HG02870 (cell line): ENCODE data around the gene RPL32.
"Not testable (repeated sequence)": the region's sequence is repeated elsewhere in the genome, so short reads cannot be mapped to it uniquely, and the experiment has no call there.

Experiments
- ATAC-seq: cut with Tn5 transposase; IDR thresholded peaks from one replicate; pipeline ENCODE4 v1.9.1; 2021; ENCODE audit warnings: mild to moderate bottlenecking, moderate library complexity; ENCODE audit not compliant: unreplicated experiment

The RPL32 gene

GRCh38 chr3:12810013-12810780, 31.2 kb downstream of the RPL32 start:
- ATAC-seq: peak; percentile 99

GRCh38 chr3:12809435-12809834, 31.9 kb downstream of the RPL32 start:
- no peak for ATAC-seq

- ATAC-seq: no peak
These were observed 32.4 kb downstream of the RPL32 start for GRCh38 chr3:12809001-12809400.

DNA sequence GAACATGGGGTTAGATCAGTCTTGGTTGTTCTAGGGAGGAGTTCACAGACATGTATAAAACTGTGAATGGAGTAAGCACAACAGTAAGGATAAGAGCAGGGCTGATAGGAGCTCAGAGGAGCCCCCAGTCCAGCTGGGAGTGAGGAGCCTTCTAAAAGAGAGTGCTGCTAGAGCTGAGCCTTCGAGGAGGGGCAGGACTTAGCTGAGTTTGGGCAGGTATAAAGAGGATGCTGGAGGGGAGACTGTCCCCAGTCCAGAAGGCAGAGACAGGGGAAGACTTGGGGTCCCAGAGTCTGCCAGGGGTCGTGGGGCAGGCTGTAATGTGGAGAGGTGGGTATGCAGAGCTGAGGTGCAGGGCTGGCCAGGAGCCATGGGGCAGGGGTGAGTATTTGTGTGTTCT, 32.8 kb downstream of the RPL32 start:
- ATAC-seq: no peak

DNA sequence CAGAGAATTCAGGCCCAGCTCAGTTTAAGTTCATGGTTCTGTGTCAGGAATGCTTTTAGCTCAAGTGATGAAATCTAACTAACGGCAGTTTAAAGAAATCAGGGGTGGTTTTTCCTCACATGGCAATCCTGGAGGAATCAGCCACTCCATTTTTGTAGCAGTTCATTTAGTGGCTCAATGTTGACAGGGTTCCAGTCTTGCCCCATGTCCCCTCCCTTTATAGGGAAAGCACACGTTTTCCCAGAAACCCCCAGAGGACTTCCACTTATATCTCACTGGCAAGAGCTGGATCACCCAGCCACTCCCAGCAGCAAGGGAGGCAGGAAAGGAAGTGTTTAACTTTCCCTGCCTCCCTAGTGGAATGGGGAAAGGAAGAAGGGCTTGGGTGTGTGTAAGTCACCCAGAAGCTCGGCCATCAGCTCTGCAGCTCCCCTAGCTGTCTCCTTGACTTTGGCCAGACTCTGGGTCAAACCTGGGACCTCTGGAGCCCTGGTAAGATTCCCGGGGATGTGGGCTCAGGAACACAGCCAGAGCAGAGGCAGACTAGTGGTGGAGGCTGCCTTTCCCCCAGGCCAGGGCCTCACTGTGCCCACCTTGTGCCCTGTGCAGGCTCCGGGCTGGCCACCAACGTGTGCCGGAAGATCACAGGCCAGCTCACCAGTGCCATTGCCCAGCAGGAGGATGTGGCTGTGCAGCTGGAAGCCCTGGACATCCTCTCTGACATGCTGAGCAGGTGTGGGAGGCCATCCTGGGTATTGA, 33.6 kb downstream of the RPL32 start:
- ATAC-seq: no peak

- ATAC-seq: no peak
These were observed 34.3 kb downstream of the RPL32 start for GRCh38 chr3:12807066-12807465.

DNA sequence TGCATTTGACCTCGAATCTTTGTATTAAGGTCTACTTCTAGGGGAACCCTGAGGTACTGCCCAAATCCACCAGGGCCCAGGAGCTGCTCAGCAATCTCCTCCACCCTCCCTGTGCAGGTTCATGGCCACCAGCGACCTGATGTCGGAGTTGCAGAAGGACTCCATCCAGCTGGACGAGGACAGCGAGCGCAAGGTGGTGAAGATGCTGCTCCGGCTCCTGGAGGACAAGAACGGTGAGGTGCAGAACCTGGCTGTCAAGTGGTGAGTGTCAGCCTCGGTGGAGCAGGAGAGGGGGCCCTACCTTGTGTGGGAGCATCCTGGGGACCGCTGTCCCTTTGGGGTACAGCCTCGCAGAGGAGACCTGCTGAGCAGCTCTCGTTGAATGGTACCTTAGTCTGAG, 38.0 kb downstream of the RPL32 start:
- no peak for ATAC-seq

- ATAC-seq: no peak
These were observed 41.6 kb downstream of the RPL32 start for GRCh38 chr3:12799525-12800440.

DNA sequence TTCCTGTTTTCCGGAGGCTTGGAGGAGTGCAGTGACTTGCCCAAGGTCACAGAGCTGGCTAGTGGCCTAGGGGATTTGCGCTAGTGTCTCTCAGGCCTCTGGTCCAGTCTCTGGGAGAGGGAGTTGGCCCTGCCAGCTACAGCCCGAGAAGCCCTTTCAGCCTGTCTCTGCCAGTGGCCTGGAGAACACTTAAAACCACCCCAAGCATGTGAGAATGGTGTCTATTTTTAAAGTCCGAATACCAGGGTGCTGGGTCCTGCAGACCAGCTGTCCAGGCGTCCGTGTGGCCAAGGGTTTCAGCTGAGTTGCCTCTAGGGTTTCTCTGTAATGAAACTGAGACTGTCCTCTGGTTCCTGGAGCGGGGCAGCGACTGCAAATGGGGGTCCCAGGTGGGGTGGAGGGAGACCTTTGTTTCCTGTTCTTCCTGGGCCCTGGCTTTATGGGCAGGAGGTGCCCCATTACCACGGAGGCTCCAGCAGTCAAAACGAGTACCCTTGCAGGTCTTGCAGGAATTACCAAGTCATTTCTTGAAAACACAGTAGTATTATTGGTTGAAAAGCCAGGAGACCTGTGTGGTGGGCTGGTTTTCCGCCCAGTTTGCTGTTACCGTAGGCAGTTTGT, 42.7 kb downstream of the RPL32 start:
- ATAC-seq: no peak

DNA sequence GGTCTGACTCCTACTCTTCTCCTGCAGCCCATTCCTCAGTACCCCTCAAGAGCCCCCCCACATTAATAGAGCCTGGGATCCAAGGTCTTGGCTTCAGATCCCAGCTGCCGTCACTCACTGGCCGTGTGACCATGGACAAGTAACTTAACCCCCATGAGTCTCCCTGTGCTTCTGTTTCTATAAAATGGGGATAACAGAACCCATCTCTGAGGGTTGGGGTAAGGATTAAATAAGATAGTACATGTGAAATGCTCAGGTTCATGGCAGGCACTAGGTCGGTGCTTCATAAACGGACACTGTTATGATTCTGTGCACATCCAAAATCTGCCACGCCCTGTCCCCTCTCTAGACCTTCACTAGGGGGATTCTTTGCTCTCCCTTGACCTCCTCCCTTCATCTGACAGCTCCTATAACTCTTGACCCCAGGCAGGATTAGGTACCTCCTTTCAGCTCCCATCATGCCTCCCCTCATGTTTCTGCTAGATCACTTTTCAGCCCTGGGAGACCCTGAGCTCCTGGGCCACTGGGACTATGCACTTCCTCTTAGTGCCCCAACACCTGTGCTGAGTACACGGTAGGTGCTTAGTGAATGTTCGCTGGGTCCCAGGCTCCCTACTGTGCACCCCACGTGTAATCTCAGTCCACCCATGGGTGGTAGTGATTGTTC, 43.3 kb downstream of the RPL32 start:
- no peak for ATAC-seq

GRCh38 chr3:12797124-12797891, 44.1 kb downstream of the RPL32 start:
- no peak for ATAC-seq

DNA sequence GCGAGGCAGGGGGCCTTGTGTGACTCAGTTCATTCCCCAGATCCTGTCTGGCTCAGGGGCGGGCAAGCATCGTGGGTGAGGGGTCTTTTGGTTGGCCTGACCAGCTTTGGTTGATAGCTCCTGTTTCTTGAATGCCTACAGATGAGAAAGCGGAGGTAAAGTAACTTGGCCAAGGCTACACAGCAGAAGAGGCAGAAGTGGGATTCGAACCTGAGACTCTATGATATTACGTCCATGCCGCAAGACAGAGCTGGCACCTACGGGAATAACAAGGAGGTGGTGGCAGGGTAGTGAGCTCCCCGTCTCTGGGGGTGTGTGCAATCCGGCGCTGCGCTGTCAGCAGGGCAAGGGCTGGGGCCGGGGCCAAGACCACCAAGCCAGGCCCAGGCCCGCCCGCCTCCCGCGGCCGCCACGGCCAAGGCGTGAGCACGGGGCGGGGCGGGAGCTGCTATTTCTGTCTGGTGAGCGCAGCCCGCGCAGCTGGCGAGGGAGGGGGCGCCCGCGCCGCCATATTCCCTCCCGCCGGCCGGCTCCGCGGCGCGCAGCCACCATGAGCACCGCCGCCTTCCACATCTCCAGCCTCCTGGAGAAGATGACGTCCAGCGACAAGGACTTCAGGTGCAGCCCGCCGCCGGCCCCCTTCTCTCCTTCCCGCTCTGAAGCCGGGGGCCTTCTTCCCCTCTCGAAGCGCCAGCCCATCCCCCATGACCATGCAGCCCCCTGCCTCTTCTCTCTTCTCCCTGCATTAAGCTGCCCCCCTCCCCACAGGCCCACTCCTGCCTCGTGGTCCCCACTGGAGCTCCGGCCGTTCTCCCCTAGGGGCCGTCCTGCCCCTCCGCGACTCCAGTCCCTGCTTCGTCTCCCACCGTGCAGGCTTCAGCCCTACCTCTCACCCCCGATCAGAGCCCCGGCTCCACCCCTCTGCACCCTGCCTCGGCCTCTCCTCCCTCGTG, 44.9 kb downstream of the RPL32 start, which contains the start of gene CAND2:
Gene CAND2, plus strand, starts transcription at position 510 of the 953 bp plus-strand sequence. Its CDS starts 41 bp downstream, at position 551.
- ATAC-seq: no peak

DNA sequence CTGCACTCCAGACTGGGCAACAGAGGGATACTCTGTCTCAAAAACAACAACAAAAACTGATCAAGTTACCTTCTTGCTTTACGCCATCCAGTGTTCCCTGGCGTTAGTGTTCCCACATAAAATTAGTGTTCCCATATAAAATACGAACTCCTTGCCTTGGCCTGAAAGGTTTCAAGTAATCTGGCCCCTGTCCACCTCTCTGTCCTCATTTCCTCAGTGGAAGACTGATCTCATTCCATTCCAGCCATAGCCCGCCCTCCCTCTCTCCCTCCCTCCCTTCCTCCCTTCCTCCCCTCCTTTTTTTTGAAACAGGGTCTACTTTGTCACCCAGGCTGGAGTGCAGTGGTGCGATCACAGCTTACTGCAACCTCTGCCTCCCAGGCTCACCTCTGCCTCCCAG, 47.7 kb downstream of the RPL32 start:
- no peak for ATAC-seq

GRCh38 chr3:12791430-12791829, 49.9 kb downstream of the RPL32 start:
- no peak for ATAC-seq

GRCh38 chr3:12787967-12788690, 53.2 kb downstream of the RPL32 start:
- not testable (repeated sequence) for ATAC-seq

DNA sequence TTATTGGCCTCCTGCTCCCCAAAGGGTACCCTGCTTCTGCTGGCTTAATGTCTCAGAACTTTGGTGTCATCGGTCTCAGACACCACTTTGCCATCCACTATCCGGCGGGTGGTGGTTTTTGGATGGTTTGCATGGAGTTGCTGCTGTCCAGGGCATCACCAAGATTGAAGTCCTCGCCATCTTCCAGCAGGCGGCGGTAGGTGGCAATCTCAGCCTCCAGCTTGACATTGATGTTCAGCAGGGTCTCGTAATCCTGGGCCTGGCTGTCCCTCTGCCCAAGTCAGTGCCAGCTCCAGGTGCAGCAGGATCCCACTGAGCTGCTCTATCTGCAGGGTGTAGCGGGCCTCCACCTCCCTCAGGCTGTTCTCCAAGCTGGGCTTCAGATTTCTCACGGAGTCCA, 54.0 kb downstream of the RPL32 start:
- ATAC-seq: not testable (repeated sequence)

GRCh38 chr3:12785096-12785495, 56.3 kb downstream of the RPL32 start:
- no peak for ATAC-seq
